Measurements from ENCODE around the gene UNC13A.
"Not testable (repeated sequence)": the region's sequence is repeated elsewhere in the genome, so short reads cannot be mapped to it uniquely, and the experiment has no call there.

Gene UNC13A

DNA sequence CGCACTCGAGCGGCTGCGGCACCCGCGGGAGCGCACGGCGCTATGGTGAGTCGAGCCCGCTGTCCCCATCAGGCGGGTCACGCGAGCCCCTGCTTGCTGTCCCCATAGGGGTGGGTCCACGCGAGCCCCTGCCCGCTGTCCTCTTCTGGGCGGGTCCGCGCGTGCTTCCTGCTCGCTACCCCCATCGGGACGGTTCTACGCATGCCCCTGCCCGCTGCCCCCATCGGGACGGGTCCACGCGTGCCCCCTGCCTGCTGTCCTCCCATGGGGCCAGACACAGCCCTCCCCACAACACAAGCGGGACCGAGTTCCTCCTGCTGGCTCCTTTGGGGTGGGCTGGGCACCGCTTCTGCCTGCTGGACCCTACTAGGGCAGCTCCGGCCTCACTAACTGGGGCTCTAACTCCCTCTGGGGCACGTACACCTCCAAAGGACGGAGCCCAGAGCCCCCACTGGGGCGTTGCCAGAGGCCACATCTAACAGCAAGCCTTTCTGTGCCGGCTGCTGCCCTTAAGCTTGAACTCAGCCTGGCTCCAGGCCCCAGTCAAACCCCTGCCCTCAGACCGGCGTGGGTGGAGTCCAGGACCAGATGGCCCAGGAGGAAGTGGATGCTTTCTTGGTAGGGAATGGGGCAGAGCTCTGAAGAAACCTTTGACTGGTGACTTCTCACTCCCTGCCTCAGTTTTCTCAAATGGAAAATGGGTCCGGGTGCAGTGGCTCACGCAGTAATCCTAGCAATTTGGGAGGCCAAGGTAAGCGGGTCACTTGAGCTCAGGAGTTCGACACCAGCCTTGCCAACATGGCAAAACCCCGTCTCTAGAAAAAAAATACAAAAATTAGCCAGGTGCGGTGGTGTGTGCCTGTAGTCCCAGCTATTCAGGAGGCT is 132.0 kb downstream of the UNC13A start:
- no peak for DNase-seq (ENCODE audit: low spot score)
- TF ChIP-seq, protein P1, sequence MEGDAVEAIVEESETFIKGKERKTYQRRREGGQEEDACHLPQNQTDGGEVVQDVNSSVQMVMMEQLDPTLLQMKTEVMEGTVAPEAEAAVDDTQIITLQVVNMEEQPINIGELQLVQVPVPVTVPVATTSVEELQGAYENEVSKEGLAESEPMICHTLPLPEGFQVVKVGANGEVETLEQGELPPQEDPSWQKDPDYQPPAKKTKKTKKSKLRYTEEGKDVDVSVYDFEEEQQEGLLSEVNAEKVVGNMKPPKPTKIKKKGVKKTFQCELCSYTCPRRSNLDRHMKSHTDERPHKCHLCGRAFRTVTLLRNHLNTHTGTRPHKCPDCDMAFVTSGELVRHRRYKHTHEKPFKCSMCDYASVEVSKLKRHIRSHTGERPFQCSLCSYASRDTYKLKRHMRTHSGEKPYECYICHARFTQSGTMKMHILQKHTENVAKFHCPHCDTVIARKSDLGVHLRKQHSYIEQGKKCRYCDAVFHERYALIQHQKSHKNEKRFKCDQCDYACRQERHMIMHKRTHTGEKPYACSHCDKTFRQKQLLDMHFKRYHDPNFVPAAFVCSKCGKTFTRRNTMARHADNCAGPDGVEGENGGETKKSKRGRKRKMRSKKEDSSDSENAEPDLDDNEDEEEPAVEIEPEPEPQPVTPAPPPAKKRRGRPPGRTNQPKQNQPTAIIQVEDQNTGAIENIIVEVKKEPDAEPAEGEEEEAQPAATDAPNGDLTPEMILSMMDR (IDR thresholded peaks at IDR 0.05; ENCODE audit: extremely low read depth, missing control alignments): peak; percentile 8

DNA sequence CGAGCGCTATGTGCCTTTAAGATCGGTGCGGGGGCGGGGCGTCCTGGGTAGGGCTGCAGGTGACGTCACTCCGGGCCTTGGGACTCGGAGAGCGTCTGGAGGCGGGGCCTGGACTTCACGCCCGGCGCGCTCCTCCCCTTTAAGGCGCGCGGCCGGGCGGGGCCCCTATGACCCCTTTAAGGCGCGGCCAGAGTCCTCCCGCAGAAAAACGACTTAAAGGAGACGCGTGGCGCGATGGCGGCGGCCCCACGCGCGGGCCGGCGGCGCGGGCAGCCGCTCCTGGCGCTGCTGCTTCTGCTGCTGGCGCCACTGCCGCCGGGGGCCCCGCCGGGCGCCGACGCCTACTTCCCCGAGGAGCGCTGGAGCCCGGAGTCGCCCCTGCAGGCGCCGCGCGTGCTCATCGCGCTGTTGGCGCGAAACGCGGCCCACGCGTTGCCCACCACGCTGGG is 132.7 kb downstream of the UNC13A start, which contains the start of gene COLGALT1:
Gene COLGALT1, plus strand, starts transcription at position 170 of the 449 bp plus-strand sequence. Its CDS starts 65 bp downstream, at position 235.
- peak; percentile 99 for DNase-seq (ENCODE audit: low spot score)
- TF ChIP-seq, protein P1 (IDR thresholded peaks at IDR 0.05; ENCODE audit: extremely low read depth, missing control alignments): no peak

DNA sequence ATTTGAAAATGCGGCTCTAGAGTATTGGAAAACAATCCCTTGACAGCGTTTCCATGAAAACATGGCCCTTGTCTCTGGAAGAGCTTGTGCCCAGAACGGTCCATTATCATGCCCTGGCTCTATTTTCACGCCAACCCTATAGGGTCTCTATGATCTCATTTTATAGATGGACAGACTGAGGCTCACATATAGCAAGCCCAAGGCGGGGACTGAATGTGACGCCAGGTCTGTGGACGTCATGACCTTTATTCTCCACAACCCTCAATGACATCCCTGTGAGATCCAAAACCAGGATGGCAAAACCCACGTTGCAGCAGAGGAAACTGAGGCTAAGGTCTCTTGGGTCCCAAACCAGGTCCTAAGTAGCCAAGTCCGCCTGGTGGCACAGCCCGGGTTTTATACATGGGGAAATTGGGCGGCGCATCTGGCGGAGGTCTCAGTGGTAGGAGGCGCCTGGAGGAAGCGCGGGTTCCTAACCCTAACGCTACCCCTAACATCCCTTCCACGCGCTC is 133.1 kb downstream of the UNC13A start:
- TF ChIP-seq, protein P1 (IDR thresholded peaks at IDR 0.05; ENCODE audit: extremely low read depth, missing control alignments): no peak

DNA sequence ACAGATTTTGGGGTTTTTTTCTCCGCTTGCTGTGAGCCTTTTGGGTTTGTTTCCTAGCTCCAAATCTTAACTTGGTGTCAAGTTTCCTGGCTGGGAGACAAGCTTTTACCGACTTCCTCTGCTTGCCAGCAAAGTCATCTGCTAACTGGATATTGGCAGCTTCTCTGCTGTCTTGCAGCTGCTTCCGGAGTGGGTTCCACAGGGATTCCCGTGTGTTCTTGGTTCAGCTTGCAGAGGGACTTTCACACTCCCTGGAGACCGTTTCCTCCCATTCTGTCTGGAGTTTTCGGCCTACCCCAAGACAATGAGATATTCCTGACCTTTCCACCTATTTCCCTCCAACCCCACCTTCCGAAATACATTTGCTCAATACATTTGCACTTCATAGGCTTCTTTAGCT is 134.9 kb downstream of the UNC13A start:
- TF ChIP-seq, protein P1 (IDR thresholded peaks at IDR 0.05; ENCODE audit: extremely low read depth, missing control alignments): no peak
- no peak for DNase-seq (ENCODE audit: low spot score)

More for the DNA sequence above, 133.1 kb downstream of the UNC13A start:
- no peak for DNase-seq (ENCODE audit: low spot score)

DNA sequence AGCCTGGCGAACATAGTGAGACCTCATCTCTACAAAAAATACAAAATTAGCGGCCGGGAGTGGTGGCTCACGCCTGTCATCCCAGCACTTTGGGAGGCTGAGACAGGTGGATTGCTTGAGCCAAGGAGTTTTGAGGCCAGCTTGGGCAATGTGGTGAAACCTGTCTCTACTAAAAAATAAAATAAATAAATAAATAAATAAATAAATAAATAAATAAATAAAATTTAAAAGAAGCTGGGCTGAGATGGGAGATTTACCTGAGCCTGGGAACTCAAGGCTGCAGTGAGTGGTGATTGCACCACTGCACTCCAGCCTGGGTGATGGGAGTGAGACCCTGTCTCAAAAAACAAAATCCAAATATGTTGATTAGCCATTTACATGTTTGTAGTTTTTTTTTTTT is 135.4 kb downstream of the UNC13A start:
- DNase-seq (ENCODE audit: low spot score): not testable (repeated sequence)
